ENCODE data around the gene ACHE.

DNA sequence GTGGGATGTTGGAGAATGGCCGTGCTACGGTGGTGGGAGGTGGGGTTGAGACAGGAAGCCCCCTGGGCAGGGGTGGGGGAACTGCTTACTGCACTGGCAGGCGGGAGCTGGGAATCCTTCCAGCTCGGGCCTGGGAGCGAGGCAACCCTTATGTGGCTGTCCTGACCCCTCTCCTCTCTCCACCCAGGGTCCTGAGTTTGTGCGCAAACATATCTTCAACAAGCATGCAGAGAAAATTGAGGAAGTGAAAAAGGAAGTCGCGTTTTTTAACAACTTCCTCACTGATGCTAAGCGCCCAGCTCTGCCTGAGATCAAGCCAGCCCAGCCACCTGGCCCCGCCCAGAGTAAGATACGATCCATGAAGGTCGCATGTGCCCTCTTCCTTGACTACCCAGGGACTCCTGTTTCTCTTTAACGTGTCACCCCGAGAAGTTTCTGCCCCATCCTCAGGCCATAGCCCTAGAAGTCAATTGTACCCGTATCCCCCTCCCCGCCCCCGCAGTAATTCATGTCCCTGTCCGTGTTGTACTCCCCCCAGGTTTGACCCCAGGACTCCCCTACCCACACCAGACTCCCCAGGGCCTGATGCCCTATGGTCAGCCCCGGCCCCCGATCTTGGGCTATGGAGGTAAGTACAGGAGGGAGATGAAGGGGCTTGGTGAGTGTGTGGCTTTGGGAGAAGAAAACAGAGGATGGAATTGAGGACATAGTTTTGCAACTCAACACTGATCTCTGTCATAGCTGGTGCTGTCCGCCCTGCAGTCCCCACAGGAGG lies 8.0 kb downstream of the ACHE start:
- TF ChIP-seq POLR2A (IDR thresholded peaks at IDR 0.05; ENCODE audit: low read length) (peak; percentile 12), GATA1 (IDR thresholded peaks at IDR 0.05; ENCODE audit: low read depth, low read length) (no peak)

Measured in erythroblast (primary cell).